ENCODE measurements around the gene BDKRB2. TPM values are rescaled to one million over a fixed set of nuclear protein-coding genes. Genes with fewer than 3 reads are reported as not detected.
A peak's percentile ranks its signal among the peaks of the same experiment; 100 is the strongest.

BDKRB2 gene
- total RNA-seq, 1 donor from 2014 or later = 10.1 TPM

- DNase-seq (ENCODE audit: low spot score in 2 of 2, unreplicated experiment in 2 of 2) = no peak
- Mint-ChIP-seq H3K9me3 (peaks cover 6% of the 10 kb centered on the region), H3K27me3 (ENCODE audit: low read depth) (no peaks in the 10 kb centered on the region), H3K4me3 (no peak overlapping the region), H3K36me3 (peaks cover 8% of the 10 kb centered on the region), H3K4me1 (peaks cover 6% of the 10 kb centered on the region), H3K27ac (no peak overlapping the region)
- TF ChIP-seq, protein P1, sequence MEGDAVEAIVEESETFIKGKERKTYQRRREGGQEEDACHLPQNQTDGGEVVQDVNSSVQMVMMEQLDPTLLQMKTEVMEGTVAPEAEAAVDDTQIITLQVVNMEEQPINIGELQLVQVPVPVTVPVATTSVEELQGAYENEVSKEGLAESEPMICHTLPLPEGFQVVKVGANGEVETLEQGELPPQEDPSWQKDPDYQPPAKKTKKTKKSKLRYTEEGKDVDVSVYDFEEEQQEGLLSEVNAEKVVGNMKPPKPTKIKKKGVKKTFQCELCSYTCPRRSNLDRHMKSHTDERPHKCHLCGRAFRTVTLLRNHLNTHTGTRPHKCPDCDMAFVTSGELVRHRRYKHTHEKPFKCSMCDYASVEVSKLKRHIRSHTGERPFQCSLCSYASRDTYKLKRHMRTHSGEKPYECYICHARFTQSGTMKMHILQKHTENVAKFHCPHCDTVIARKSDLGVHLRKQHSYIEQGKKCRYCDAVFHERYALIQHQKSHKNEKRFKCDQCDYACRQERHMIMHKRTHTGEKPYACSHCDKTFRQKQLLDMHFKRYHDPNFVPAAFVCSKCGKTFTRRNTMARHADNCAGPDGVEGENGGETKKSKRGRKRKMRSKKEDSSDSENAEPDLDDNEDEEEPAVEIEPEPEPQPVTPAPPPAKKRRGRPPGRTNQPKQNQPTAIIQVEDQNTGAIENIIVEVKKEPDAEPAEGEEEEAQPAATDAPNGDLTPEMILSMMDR (IDR thresholded peaks at IDR 0.05; ENCODE audit: unreplicated experiment) = no peak
These were observed 19.9 kb downstream of the BDKRB2 start for GRCh38 chr14:96224480-96225096.

DNA sequence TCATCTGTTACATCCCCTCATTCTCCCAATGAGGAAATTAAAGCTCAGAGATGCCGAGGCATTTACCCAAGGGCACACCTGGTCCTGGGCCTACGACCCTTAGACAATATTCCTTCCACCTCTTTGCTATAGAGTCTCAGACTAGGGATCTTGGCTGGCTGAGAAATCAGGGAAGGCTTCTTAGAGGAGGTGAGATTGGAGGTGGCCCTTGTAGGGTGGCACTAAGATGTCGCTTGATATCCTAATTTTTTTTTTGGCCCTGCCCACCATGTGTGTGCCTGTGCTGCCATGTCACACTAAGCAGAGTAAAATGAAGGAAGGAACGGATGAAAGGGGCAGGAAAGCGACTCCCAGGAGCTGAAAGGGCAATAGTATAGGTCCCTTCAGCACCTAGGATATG is 20.6 kb downstream of the BDKRB2 start:
- no peaks in the 10 kb centered on the region for H3K27me3 Mint-ChIP-seq (ENCODE audit: low read depth)
- peaks cover 8% of the 10 kb centered on the region for H3K36me3 Mint-ChIP-seq
- peaks cover 6% of the 10 kb centered on the region for H3K4me1 Mint-ChIP-seq
- H3K9me3 Mint-ChIP-seq = peaks cover 6% of the 10 kb centered on the region
- H3K27ac Mint-ChIP-seq = no peak overlapping the region
- DNase-seq (ENCODE audit: low spot score in 2 of 2, unreplicated experiment in 2 of 2) = no peak
- no peak overlapping the region for H3K4me3 Mint-ChIP-seq
- TF ChIP-seq, protein P1 (IDR thresholded peaks at IDR 0.05; ENCODE audit: unreplicated experiment) = no peak

- H3K4me3 Mint-ChIP-seq = no peak overlapping the region
- peaks cover 6% of the 10 kb centered on the region for H3K4me1 Mint-ChIP-seq
- H3K27ac Mint-ChIP-seq = peak overlapping the region; percentile 58
- H3K27me3 Mint-ChIP-seq (ENCODE audit: low read depth) = no peaks in the 10 kb centered on the region
- peaks cover 6% of the 10 kb centered on the region for H3K9me3 Mint-ChIP-seq
- TF ChIP-seq, protein P1 (IDR thresholded peaks at IDR 0.05; ENCODE audit: unreplicated experiment) = no peak
- peaks cover 8% of the 10 kb centered on the region for H3K36me3 Mint-ChIP-seq
- peak in 1 of 2 experiments; percentile 64 for DNase-seq (ENCODE audit: low spot score in 2 of 2, unreplicated experiment in 2 of 2)
These were observed 21.1 kb downstream of the BDKRB2 start for GRCh38 chr14:96225745-96226151.

DNA sequence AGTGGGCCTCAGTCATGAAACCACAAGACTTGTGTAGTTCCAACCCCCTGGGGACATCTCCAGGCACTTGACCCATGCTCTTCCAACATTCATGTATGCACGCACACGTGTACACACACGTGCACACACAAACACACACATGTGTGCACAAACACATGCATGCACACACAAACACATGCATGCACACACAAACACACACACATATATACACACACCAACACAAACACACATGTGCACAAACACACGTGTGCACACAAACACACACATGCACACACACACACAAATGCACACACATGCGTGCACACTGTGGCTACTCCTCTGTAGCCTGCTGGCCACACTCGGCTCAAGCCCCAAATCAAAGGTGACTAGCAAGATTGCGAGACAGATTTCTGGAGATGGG is 22.8 kb downstream of the BDKRB2 start:
- Mint-ChIP-seq H3K4me1 (peaks cover 6% of the 10 kb centered on the region), H3K9me3 (peaks cover 6% of the 10 kb centered on the region), H3K36me3 (peaks cover 8% of the 10 kb centered on the region), H3K27me3 (ENCODE audit: low read depth) (no peaks in the 10 kb centered on the region), H3K4me3 (no peak overlapping the region), H3K27ac (no peak overlapping the region)
- TF ChIP-seq, protein P1 (IDR thresholded peaks at IDR 0.05; ENCODE audit: unreplicated experiment) = no peak
- DNase-seq (ENCODE audit: low spot score in 2 of 2, unreplicated experiment in 2 of 2) = no peak

GRCh38 chr14:96229315-96229714 is 24.7 kb downstream of the BDKRB2 start:
- Mint-ChIP-seq H3K27ac (no peak overlapping the region), H3K4me1 (peaks cover 6% of the 10 kb centered on the region), H3K4me3 (no peak overlapping the region), H3K36me3 (peaks cover 8% of the 10 kb centered on the region), H3K27me3 (ENCODE audit: low read depth) (no peaks in the 10 kb centered on the region), H3K9me3 (peaks cover 6% of the 10 kb centered on the region)
- DNase-seq (ENCODE audit: low spot score in 2 of 2, unreplicated experiment in 2 of 2) = no peak
- TF ChIP-seq, protein P1 (IDR thresholded peaks at IDR 0.05; ENCODE audit: unreplicated experiment) = no peak
